HG02943 (cell line): ENCODE data around the gene TMC8.

Source experiments
- ATAC-seq: cut with Tn5 transposase; IDR thresholded peaks from one replicate; pipeline ENCODE4 v1.9.1; 2021; ENCODE audit warnings: mild to moderate bottlenecking, low read depth, moderate library complexity; ENCODE audit not compliant: unreplicated experiment

Gene TMC8

GRCh38 chr17:78174870-78175642 is 44.5 kb downstream of the TMC8 start:
- ATAC-seq, result no peak

GRCh38 chr17:78175643-78175981 is 45.0 kb downstream of the TMC8 start:
- ATAC-seq, result no peak

DNA sequence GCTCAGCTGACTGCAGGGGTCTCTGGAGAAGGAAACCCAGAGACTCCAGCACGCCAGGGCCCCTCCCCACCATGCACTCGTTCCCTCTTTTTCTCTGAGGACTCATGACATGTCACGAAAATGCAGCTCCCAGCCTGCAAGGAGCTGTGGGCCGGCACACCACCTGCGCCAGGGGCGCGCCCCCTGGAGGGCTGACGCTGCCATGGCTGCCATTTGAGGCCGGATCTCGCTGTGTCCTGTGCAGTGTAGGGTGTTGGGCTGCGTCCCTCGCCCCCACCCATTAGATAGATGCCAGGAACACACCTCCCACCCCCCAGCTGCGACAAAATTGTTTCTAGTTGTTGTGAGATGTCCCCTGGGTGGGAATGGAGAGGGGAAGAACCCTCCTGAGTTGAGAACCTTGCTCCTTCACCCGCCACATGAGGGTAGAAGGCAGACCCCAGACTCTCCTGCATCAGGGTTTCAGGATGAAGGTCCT is 46.0 kb downstream of the TMC8 start:
- no peak for ATAC-seq

DNA sequence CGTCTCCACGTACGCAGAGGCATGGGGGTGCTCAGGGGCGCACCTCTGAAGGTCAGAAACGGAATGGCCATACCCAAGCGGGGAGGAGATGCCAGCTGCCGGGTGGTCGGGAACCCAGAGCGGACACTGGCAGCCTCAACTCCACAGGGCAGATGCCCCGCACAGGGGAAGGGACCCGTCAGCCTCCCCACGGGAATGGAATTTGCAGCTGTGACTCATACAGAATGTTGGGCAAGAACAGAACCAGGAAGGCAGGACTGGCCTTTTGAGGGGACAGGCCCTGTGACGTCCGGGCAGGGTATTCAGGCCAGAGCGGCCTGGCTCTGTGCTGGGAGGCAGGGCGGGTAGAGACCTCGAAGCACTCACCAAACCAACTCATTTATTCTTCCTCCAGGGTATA is 48.8 kb downstream of the TMC8 start:
- ATAC-seq, result no peak

DNA sequence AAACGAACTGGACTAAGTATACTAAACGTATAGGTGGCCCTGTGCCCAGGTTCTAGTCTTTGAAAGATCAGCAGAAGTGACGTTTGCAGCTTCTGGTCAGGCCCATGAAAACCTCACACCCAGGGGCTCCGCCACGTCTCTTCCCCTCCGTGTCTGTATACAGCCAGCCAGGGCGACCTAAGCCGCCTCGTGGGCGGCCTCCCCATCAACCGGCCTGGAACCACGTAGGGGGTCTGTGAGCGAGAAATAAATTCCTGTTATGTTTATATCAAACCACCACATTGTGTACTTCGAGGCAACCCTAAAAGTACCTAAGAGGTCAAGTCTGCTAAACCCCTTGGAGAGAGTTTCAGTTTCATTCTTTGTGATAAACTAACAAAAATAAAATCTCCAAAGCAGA is 49.5 kb downstream of the TMC8 start:
- no peak for ATAC-seq

GRCh38 chr17:78180508-78180907 is 49.9 kb downstream of the TMC8 start:
- no peak for ATAC-seq

- no peak for ATAC-seq
Observed at GRCh38 chr17:78182504-78182903, 51.9 kb downstream of the TMC8 start.

DNA sequence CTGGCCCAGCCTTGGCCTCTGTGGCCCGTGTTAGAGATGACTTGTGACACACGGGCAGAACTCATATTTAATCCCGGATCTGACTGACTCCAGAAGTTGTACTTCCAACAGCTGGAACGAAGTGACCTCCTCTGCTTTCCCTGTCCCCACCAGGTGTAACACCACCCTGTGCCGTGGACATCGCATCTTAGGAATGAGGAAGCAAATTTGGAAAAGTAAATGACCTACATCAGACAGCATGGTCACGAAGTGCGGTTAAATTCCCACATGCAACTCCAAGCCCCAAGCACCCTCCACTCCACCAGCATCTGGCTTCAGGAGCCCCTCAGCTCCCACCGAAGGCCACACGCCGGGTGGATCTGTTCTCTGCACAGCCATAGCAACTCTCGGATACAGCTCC is 53.3 kb downstream of the TMC8 start:
- ATAC-seq, result no peak

DNA sequence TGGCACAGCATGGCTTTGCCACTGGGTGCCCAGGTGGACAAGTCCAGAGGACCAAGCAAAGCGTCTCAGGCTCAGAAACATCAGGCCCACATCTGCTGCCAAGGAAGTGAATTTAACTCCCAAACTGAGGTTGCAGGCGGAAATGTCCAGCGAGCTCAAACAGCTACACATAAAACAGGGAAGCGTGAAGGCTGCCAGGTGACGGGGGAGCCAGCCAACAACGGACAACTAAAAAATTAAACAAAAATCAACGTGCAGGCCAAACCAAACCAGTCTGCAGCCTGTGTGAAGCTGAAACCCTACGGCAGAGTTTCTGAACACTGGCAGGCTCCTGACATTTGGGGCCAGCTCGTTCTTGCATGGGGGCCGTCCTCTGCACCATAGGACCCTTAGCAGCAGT is 53.8 kb downstream of the TMC8 start:
- ATAC-seq, result no peak

- no peak for ATAC-seq
Observed at GRCh38 chr17:78184868-78185267, 54.3 kb downstream of the TMC8 start.

DNA sequence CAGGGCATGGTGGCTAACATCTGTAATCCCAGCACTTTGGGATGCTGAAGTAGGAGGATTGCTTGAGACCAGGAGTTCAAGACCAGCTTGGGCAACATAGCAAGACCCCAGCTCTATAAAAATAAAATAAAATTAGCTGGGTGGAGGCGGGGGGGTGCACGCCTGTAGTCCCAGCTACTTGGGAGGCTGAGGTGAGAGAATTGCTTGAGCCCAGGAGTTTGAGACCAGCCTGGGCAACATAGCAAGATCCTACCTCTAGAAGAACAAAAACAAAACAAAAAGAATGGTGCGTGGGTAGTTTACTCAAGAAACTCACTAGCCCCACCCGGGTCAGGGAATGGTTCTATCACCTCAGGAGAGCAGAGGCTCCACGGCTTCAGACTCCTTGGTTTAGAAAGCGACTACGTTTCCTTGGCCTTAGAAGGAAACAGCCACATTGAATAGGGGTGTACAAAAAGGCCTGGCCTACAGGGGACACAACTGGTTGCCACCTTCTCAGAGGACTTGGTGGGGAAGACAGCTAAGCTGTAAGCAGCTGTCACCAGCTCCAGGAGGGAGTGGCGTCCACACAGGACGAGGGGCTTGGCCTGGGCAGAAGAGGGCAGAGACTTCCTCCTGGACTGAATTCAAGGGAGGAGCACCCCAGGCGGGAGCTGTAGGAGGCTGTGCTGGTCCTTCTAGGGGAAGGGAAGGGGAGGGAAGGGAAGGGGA is 55.6 kb downstream of the TMC8 start:
- ATAC-seq, result no peak

DNA sequence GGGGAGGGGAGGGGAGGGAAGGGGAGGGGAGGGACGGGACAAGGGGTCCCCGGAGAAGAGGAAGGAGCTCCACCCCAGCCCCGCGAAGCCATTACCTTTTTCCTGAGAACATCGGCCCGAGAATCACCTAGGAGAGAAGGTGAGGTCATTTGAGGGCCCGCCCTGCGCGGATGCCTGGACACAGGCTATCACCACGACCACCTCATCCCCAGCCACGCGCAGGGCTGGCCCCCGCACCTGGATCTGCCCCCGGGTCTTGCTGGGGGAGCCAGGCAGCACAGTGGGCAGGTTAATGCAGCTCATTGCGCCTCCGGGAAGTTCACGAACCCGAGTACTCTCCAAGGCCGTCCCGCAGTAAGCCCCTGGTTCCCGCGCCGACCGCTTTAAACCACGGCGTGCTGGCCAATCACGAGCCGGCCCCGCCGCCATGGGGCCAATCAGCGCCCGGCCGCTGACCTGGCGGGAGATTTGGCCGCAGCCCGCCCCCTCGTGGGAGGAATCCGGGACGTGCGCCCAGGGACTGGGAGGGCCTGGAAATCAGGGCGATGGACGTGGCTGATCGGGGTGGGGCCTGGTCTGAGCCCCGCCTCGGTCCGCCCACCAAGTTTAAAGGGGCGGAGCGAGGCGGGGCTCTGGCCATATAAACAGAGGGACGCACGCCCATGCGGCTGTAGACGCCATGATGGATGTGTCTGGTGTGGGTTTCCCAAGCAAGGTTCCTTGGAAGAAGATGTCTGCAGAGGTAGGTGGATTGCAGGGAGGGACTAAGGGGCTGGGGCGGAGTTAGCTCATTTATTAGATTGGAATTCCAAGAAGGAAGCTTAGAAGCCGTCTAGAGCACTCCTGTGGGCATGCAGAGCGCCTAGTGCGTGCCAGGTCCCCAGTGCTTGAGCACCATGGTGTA is 56.4 kb downstream of the TMC8 start, which contains the start of the genes AFMID and TK1:
Gene AFMID (plus strand): TSS at position 671 of the 904 bp plus-strand sequence. CDS start 9 bp downstream, at position 680.
Gene TK1 (minus strand): TSS at position 361 of the 904 bp plus-strand sequence. CDS start 58 bp downstream, at position 303.
- ATAC-seq, result peak; percentile 69
